A172 (cell line): ENCODE results near the gene LARP4. TPM values are rescaled to one million over a fixed set of nuclear protein-coding genes. Genes with fewer than 3 reads are reported as not detected.

ENCODE experiments used
- DNase-seq: peaks from one replicate; pipeline ENCODE4 v3.0.0-alpha.2; 2015; ENCODE audit warnings: low spot score
- total RNA-seq: library from RNA; depleted of rRNA; stranded (reverse); fragments of >200 nt; shearing (Covaris generic); gene quantifications from 2 replicates; pipeline ENCODE4 v1.2.3, GENCODE V29; 2014; rRNA removed

Gene LARP4
- total RNA-seq, 1 experiment from 2014 or later: 47.6 TPM

- no peak for DNase-seq
Observed at GRCh38 chr12:50525422-50525821, 124.7 kb downstream of the LARP4 start.

GRCh38 chr12:50527359-50527726 is 126.7 kb downstream of the LARP4 start:
- no peak for DNase-seq

GRCh38 chr12:50528800-50529199 is 128.1 kb downstream of the LARP4 start:
- no peak for DNase-seq

GRCh38 chr12:50529345-50529744 is 128.7 kb downstream of the LARP4 start:
- no peak for DNase-seq

Other genes starting within 250 kb of the LARP4 start
- gene CERS5, start 233.5 kb upstream of the LARP4 start, total RNA-seq: 18.9 and 19.2 TPM in 2 replicates
- 108 and 109 TPM in 2 replicates for gene LIMA1, start 117.4 kb upstream of the LARP4 start, total RNA-seq
- gene FAM186A, start 4.3 kb upstream of the LARP4 start, total RNA-seq: not detected in 2 replicates
- gene DIP2B, start 104.1 kb downstream of the LARP4 start, total RNA-seq: 23.1 and 25.0 TPM in 2 replicates